IMR-90 (cell line): ENCODE measurements around the gene THRB. TPM values are rescaled to one million over a fixed set of nuclear protein-coding genes. Genes with fewer than 3 reads are reported as not detected.

Experiments used
- ATAC-seq: fragments of 200-7000 bp; cut with Tn5 transposase; 2 replicates; pipeline ENCODE4 v1.9.1; 2020; ENCODE audit warnings: low read depth, mild to moderate bottlenecking, moderate library complexity
- BruUV-seq: library from RNA; stranded (reverse); fragments of 400-500 nt; replicated peaks from 2 replicates; lab custom pipeline; 2021; lab: Mats Ljungman, UMichigan
- CTCF ChIA-PET: fragments of 300-600 bp; formaldehyde crosslinking; extraction: SDS; loops from one replicate; lab custom pipeline; 2021; ENCODE audit warnings: antibody characterized with exemption; lab: Yijun Ruan, JAX
- POLR2A ChIA-PET: fragments of 300-600 bp; sonication (Branson Sonifier 250); formaldehyde crosslinking; loops from one replicate; lab custom pipeline; 2022; ENCODE audit warnings: antibody characterized with exemption; ENCODE audit not compliant: unreplicated experiment; lab: Charles Lee
- DNase-seq: peaks from one replicate; pipeline ENCODE4 v3.0.0; 2013
- H2AFZ ChIP-seq: replicated peaks from 2 replicates; pipeline ENCODE3; 2013; ENCODE audit warnings: low read length, mild to moderate bottlenecking; ENCODE audit not compliant: poor library complexity
- H2AK5ac ChIP-seq: 2 replicates; pipeline ENCODE4 v1.6.1; 2013; ENCODE audit warnings: low read depth, low read length, inconsistent platforms
- H2AK9ac ChIP-seq: replicated peaks from 2 replicates; pipeline ENCODE3; 2013; ENCODE audit warnings: mild to moderate bottlenecking, low read depth, low read length, moderate library complexity; ENCODE audit not compliant: poor library complexity
- H2BK120ac ChIP-seq: 2 replicates; pipeline ENCODE4 v1.6.1; 2013; ENCODE audit warnings: low read depth, low read length, inconsistent platforms
- H2BK15ac ChIP-seq: 3 replicates; pipeline ENCODE4 v1.6.1; 2013; ENCODE audit warnings: low read depth, low read length, inconsistent platforms
- H2BK20ac ChIP-seq: 2 replicates; pipeline ENCODE4 v1.6.1; 2013; ENCODE audit warnings: low read depth, mild to moderate bottlenecking, inconsistent platforms, low read length, moderate library complexity
- H2BK5ac ChIP-seq: 2 replicates; pipeline ENCODE4 v1.6.1; 2013; ENCODE audit warnings: mild to moderate bottlenecking, low read depth, low read length, inconsistent platforms; ENCODE audit not compliant: poor library complexity, severe bottlenecking
- H3K14ac ChIP-seq: replicated peaks from 2 replicates; pipeline ENCODE4 v1.6.1; 2013; ENCODE audit warnings: low read depth, low read length, inconsistent platforms
- H3K18ac ChIP-seq: 2 replicates; pipeline ENCODE4 v1.6.1; 2013; ENCODE audit warnings: low read depth, low read length, control low read depth
- H3K23ac ChIP-seq: 2 replicates; pipeline ENCODE4 v1.6.1; 2013; ENCODE audit warnings: low read depth, low read length, inconsistent platforms
- H3K27ac ChIP-seq: 2 replicates; pipeline ENCODE4 v1.5.1; 2013; ENCODE audit warnings: mild to moderate bottlenecking, control low read depth, low read length; ENCODE audit not compliant: insufficient read depth
- H3K27me3 ChIP-seq: 2 replicates; pipeline ENCODE4 v1.6.1; 2013; ENCODE audit warnings: low read length; ENCODE audit not compliant: control insufficient read depth, insufficient read depth
- H3K36me3 ChIP-seq: 2 replicates; pipeline ENCODE4 v1.6.1; 2013; ENCODE audit warnings: low read length, mixed read lengths; ENCODE audit not compliant: control insufficient read depth, insufficient read depth
- H3K4ac ChIP-seq: 2 replicates; pipeline ENCODE4 v1.6.1; 2013; ENCODE audit warnings: low read depth, low read length, inconsistent platforms
- H3K4me1 ChIP-seq: 2 replicates; pipeline ENCODE4 v1.6.1; 2013; ENCODE audit warnings: low read length, mixed read lengths; ENCODE audit not compliant: control insufficient read depth, insufficient read depth
- H3K4me2 ChIP-seq: 2 replicates; pipeline ENCODE4 v1.6.1; 2013; ENCODE audit warnings: low read depth, mild to moderate bottlenecking, control low read depth, low read length, moderate library complexity
- H3K4me3 ChIP-seq: 2 replicates; pipeline ENCODE4 v1.5.1; 2013; ENCODE audit warnings: low read depth, mild to moderate bottlenecking, control low read depth, low read length, moderate library complexity; ENCODE audit not compliant: insufficient read depth
- H3K56ac ChIP-seq: 2 replicates; pipeline ENCODE4 v1.6.1; 2013; ENCODE audit warnings: low read length, inconsistent platforms; ENCODE audit not compliant: insufficient read depth; ENCODE audit errors: extremely low read depth
- H3K79me1 ChIP-seq, 2 experiments: 2 replicates each; pipeline ENCODE4 v1.6.1; 2013; ENCODE audit warnings: low read length in 2 of 2, inconsistent platforms in 1 of 2, low read depth in 1 of 2
- H3K9ac ChIP-seq: 2 replicates; pipeline ENCODE4 v1.6.1; 2013; ENCODE audit warnings: low read depth, low read length, control low read depth
- H3K9me1 ChIP-seq: 2 replicates; pipeline ENCODE4 v1.6.1; 2013; ENCODE audit warnings: low read length, inconsistent platforms; ENCODE audit not compliant: insufficient read depth
- H3K9me3 ChIP-seq: 2 replicates; pipeline ENCODE4 v1.6.1; 2013; ENCODE audit warnings: low read length; ENCODE audit not compliant: control insufficient read depth, insufficient read depth
- H4K20me1 ChIP-seq: 2 replicates; pipeline ENCODE4 v1.6.1; 2013; ENCODE audit warnings: low read length, inconsistent platforms; ENCODE audit not compliant: insufficient read depth
- H4K5ac ChIP-seq: 2 replicates; pipeline ENCODE4 v1.6.1; 2013; ENCODE audit warnings: mild to moderate bottlenecking, low read depth, low read length, control low read depth
- H4K8ac ChIP-seq, 2 experiments: 2 replicates each; pipeline ENCODE4 v1.6.1; 2013; ENCODE audit warnings: low read depth in 2 of 2, low read length in 2 of 2, control low read depth in 1 of 2, inconsistent platforms in 1 of 2
- H4K91ac ChIP-seq: 2 replicates; pipeline ENCODE4 v1.6.1; 2013; ENCODE audit warnings: low read depth, low read length, inconsistent platforms; ENCODE audit not compliant: insufficient read depth
- BHLHE40 ChIP-seq: fragments of 150-350 bp; IDR thresholded peaks from 2 replicates; pipeline ENCODE4 v1.6.1; 2016; ENCODE audit warnings: mild to moderate bottlenecking, low read depth, low read length
- CEBPB ChIP-seq: IDR thresholded peaks from 2 replicates; pipeline ENCODE4 v1.6.1; 2012; ENCODE audit warnings: low read depth, low read length, improper control_type of control experiment
- CHD1 ChIP-seq: IDR thresholded peaks from 2 replicates; pipeline ENCODE4 v1.6.1; 2012; ENCODE audit warnings: low read depth, low read length, improper control_type of control experiment
- CTCF ChIP-seq: conservative IDR thresholded peaks from 2 replicates; pipeline ENCODE4 v1.5.1; 2012; ENCODE audit warnings: mild to moderate bottlenecking, low read depth, low read length, improper control_type of control experiment
- ELK1 ChIP-seq: fragments of 150-350 bp; IDR thresholded peaks from 2 replicates; pipeline ENCODE4 v1.6.1; 2016; ENCODE audit warnings: low read depth, mild to moderate bottlenecking, low read length, moderate library complexity, borderline replicate concordance
- FOS ChIP-seq: fragments of 150-350 bp; IDR thresholded peaks from 2 replicates; pipeline ENCODE4 v1.6.1; 2016; ENCODE audit warnings: low read depth, low read length
- MAZ ChIP-seq: IDR thresholded peaks from 2 replicates; pipeline ENCODE4 v1.6.1; 2012; ENCODE audit warnings: low read depth, mild to moderate bottlenecking, low read length, improper control_type of control experiment, moderate library complexity, borderline replicate concordance
- NFE2L2 ChIP-seq: fragments of 150-350 bp; IDR thresholded peaks from 2 replicates; pipeline ENCODE4 v1.6.1; 2016; ENCODE audit warnings: low read depth, mild to moderate bottlenecking, low read length
- POLR2A ChIP-seq: IDR thresholded peaks from 2 replicates; pipeline ENCODE4 v1.6.1; 2012; ENCODE audit warnings: mild to moderate bottlenecking, low read depth, low read length
- RCOR1 ChIP-seq: IDR thresholded peaks from 2 replicates; pipeline ENCODE4 v1.6.1; 2012; ENCODE audit warnings: mild to moderate bottlenecking, low read length, improper control_type of control experiment; ENCODE audit not compliant: insufficient replicate concordance
- WGBS, 2 experiments: methylation state at CpG; one replicate each; pipeline versions ENCODE4 v1.1.5 to v1.1.7; 2013; ENCODE audit warnings: missing lambda C conversion rate in 2 of 2; ENCODE audit not compliant: insufficient read length in 1 of 2; ENCODE audit errors: extremely low coverage in 2 of 2; 5-methylcytosine and 5-hydroxymethylcytosine counted together
- dilution Hi-C: fragments of 300-500 bp; cut with HindIII; formaldehyde crosslinking; loops from one replicate; pipeline ENCODE4 v1.14.3; 2018; ENCODE audit warnings: low sequenced_read_pairs; ENCODE audit not compliant: unreplicated experiment
- in situ Hi-C: fragments of 300-500 bp; cut with MboI; formaldehyde crosslinking; loops from 3 replicates; pipeline ENCODE4 v1.14.3; 2019; ENCODE audit warnings: low sequenced_read_pairs, inconsistent platforms, mixed read lengths
- intact Hi-C: fragments of 100-400 bp; cut with micrococcal nuclease; formaldehyde crosslinking; loops from 2 replicates; pipeline ENCODE4 v1.10.0; 2022
- polyA plus RNA-seq, 3 experiments: library from polyadenylated mRNA; depleted of rRNA; stranded (reverse); fragments of >200 nt; gene quantifications; 2 replicates each; pipeline ENCODE4 v1.2.3, GENCODE V29; 2012; ENCODE audit warnings: low replicate concordance in 1 of 3
- total RNA-seq: library from RNA; depleted of rRNA; stranded (reverse); fragments of >200 nt; gene quantifications from 2 replicates; pipeline ENCODE4 v1.2.3, GENCODE V29; 2012

THRB gene
- total and polyA plus RNA-seq, 2 of the 4 experiments (the other 2 are of a cell fraction), result under 0.01 TPM; not detected in 1

GRCh38 chr3:24363242-24363641 lies 131.4 kb downstream of the THRB start:
- Histone ChIP-seq H3K4ac (no peak overlapping the region), H3K9me1 (no peaks in the 10 kb centered on the region), H2AFZ (no peak overlapping the region), H3K27ac (no peak overlapping the region), H3K56ac (no peak overlapping the region), H3K79me1 (no peaks in the 10 kb centered on the region), H4K5ac (no peak overlapping the region), H3K4me1 (no peaks in the 10 kb centered on the region; the same call in 1 of the 2 replicates), H3K9ac (no peak overlapping the region), H2AK9ac (no peak overlapping the region), H3K36me3 (no peaks in the 10 kb centered on the region), H2AK5ac (no peak overlapping the region), H3K14ac (no peak overlapping the region), H3K4me2 (no peak overlapping the region), H2BK20ac (no peak overlapping the region), H4K91ac (no peak overlapping the region), H3K4me3 (no peak overlapping the region), H3K23ac (no peak overlapping the region), H4K8ac (no peak overlapping the region), H3K18ac (no peak overlapping the region), H2BK15ac (no peak overlapping the region), H3K27me3 (no peaks in the 10 kb centered on the region), H3K9me3 (no peaks in the 10 kb centered on the region), H2BK120ac (no peak overlapping the region), H2BK5ac (no peak overlapping the region), H4K20me1 (no peaks in the 10 kb centered on the region)
- BruUV-seq, result no TSS peak
- WGBS, 2 experiments, result no CpG with 5 or more reads among the region's 1 CpG
- CTCF ChIA-PET, result interaction anchor here (0.7 kb wide), 1 partner anchor 30 kb away, joined by 3 read pairs; no protein-coding TSS in a partner anchor
- POLR2A ChIA-PET, result interaction anchor here (0.6 kb wide), 1 partner anchor 10 kb away, joined by 4 read pairs; no protein-coding TSS in a partner anchor
- dilution Hi-C loops (no loop called here), intact Hi-C loops (no loop called here), in situ Hi-C loops (no loop called here)
- TF ChIP-seq POLR2A, result no peak
- TF ChIP-seq BHLHE40, result no peak
- no peak for TF ChIP-seq CTCF
- no peak for TF ChIP-seq FOS
- no peak for TF ChIP-seq ELK1
- TF ChIP-seq CHD1, result no peak
- no peak for TF ChIP-seq CEBPB
- no peak for TF ChIP-seq RCOR1
- TF ChIP-seq NFE2L2, result no peak
- no peak for TF ChIP-seq MAZ
- DNase-seq, result no peak
- ATAC-seq, result no peak
